ENCODE data around the gene EIF1AD. TPM values are rescaled to one million over a fixed set of nuclear protein-coding genes. Genes with fewer than 3 reads are reported as not detected.

EIF1AD gene
- total RNA-seq, 1 donor from 2014 or later = 29.0 TPM

DNA sequence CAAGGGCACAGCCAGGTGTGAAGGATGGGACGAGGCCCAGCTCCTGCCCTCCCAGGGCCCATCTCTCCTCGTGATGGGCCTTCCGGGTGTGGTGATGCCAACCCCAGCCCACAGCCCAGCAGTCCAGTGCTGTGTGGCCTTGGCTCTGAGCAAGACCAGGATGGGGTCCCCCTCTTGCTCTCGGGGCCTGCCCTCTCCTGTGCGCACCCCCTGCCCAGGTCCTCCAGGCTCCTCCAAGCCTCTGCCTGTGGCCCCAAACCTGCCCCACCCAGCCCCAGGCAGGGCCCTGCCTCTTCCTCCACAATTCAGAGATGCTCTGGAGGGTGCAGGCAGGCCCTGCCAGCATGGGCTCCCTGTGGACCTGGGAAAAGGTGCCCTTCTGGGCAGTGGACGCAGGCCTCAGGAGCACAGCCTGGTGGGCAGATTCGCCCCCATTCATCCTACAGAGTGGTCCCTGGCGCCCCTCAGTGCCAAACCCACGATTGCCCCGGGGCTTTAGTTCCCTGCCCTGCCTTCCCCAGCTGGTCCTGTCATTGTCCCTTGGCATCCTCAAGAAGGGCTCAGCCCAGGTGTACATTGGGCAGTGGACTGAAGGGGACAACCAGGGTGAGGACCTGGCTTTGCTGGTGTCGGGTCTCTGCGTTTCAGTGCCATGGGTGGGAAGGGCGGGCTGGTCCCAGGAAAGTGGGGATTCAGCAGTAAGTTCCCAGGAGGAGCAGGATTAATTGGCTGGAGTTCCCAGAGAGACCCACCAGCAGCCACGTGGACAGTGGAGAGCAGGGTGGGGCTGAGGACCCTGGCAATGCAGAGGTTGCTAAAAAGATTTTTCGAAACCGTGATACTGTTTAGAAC lies 19.8 kb downstream of the EIF1AD start:
- Histone ChIP-seq H3K36me3 (peaks cover 25% of the 10 kb centered on the region), H3K4me1 (no peaks in the 10 kb centered on the region), H3K9me3 (no peaks in the 10 kb centered on the region), H3K27ac (no peak overlapping the region), H3K4me3 (no peak overlapping the region), H3K27me3 (ENCODE audit: low read depth) (no peaks in the 10 kb centered on the region)
- intact Hi-C loops (cut with DNase I) = loop anchor here (10.0 kb wide), 1 partner anchor 97 kb away; the partner anchor contains the start of gene FIBP
- DNase-seq = no peak
- TF ChIP-seq, protein P1, sequence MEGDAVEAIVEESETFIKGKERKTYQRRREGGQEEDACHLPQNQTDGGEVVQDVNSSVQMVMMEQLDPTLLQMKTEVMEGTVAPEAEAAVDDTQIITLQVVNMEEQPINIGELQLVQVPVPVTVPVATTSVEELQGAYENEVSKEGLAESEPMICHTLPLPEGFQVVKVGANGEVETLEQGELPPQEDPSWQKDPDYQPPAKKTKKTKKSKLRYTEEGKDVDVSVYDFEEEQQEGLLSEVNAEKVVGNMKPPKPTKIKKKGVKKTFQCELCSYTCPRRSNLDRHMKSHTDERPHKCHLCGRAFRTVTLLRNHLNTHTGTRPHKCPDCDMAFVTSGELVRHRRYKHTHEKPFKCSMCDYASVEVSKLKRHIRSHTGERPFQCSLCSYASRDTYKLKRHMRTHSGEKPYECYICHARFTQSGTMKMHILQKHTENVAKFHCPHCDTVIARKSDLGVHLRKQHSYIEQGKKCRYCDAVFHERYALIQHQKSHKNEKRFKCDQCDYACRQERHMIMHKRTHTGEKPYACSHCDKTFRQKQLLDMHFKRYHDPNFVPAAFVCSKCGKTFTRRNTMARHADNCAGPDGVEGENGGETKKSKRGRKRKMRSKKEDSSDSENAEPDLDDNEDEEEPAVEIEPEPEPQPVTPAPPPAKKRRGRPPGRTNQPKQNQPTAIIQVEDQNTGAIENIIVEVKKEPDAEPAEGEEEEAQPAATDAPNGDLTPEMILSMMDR (IDR thresholded peaks at IDR 0.05) = no peak
- peak in 1 of 2 donors; percentile 16 for ATAC-seq

DNA sequence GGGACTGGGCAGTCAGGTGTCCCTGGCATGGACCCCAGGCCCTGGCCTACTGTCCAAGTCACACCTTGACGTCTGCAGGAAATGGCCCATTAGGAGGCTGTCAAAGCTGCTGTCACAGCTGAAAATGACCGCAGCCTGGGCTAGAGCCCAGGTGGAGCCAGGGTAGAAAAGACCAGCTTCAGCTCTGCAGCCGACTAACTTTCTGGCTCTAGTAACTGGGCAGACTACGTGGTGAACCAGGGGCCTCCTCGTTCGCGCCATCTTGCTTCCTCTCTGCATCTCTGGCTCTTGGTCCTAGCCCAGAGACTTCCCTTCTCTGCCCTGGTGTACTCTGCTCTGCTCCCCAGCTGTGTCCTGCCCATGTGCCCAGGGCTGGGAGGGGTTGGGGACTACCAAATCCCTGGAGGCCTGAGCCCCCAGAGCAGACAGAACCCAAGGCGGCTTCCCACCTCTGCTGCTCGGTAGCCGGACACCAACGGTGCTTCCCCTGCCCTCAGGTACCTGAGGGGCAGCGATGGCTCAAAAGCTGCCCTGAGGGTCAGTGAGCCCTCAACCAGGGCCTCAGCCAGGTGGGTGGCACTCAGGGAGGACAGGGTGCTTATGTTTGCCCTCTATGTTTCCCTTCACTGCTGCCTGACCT lies 20.7 kb downstream of the EIF1AD start:
- H3K4me3 ChIP-seq = no peak overlapping the region
- no peak overlapping the region for H3K27ac ChIP-seq
- H3K4me1 ChIP-seq = no peaks in the 10 kb centered on the region
- peaks cover 35% of the 10 kb centered on the region for H3K36me3 ChIP-seq
- H3K9me3 ChIP-seq = no peaks in the 10 kb centered on the region
- DNase-seq = no peak
- no peak for ATAC-seq
- TF ChIP-seq, protein P1 (IDR thresholded peaks at IDR 0.05) = no peak
- intact Hi-C loops (cut with DNase I) = loop anchor here (10.0 kb wide), 1 partner anchor 96 kb away; the partner anchor contains the start of gene FIBP
- no peaks in the 10 kb centered on the region for H3K27me3 ChIP-seq (ENCODE audit: low read depth)

DNA sequence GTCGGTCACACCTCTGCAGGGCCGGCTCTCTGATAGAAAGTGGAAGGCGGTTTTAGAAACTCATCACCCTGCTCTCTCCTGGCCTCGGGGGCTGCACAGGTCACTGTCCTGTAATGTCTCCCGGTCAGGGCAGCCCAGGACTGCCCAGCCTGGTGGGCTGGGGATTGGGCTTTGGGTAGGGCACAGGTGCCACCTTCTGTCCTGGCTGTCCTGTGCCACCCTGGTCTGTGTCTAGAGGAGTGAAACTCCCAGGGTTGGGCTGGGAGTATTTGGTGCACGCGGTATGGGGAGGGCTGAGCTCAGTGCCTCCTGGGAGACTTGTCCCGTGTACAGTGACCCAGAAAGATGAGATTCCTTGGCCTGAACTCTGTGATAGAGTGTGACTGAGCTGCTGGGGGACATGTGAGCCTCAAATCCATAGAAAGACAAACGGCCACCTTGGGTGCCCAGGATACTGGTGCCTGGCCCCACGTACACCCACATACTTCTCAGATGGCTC lies 22.6 kb downstream of the EIF1AD start:
- no peak overlapping the region for H3K4me3 ChIP-seq
- peak in 1 of 2 donors; percentile 3 for ATAC-seq
- H3K27me3 ChIP-seq (ENCODE audit: low read depth) = no peaks in the 10 kb centered on the region
- intact Hi-C loops (cut with DNase I) = no loop called here
- H3K36me3 ChIP-seq = peaks cover 47% of the 10 kb centered on the region
- no peak for DNase-seq
- TF ChIP-seq, protein P1 (IDR thresholded peaks at IDR 0.05) = no peak
- no peak overlapping the region for H3K27ac ChIP-seq
- H3K4me1 ChIP-seq = no peaks in the 10 kb centered on the region
- H3K9me3 ChIP-seq = no peaks in the 10 kb centered on the region

DNA sequence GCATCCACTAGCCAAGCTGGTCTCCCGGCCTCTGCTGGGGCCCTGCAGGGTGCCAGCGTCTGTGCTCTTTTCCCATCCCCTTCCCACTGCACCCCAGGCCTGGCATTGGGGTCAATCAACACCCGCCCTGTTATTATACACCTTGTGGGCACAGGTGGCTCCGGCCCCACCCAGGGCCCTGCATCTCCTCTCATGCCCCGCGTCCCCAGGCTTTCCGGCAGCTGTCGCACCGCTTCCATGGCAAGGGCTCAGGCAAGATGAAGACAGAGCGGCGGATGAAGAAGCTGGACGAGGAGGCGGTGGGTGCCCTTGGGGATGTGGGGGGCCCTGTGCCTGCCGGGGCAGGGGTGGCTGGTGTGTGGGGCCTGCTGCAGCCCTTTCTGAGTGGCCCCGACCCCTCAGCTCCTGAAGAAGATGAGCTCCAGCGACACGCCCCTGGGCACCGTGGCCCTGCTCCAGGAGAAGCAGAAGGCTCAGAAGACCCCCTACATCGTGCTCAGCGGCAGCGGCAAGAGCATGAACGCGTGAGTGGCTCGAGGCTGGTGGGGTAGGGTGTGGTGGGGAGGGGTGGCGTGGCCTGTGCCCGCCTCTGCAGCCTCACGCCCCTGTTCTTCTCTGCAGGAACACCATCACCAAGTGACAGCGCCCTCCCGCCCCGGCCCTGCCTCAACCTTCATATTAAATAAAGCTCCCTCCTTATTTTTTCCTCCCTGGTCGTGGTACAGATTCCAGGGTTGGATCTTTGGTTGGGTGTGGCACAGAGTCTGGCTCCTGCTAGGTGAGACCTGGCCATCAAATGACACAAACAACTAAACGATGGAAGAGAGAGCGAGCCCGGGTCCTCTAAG lies 23.3 kb downstream of the EIF1AD start:
- no peak overlapping the region for H3K4me3 ChIP-seq
- no peak for DNase-seq
- H3K27ac ChIP-seq = no peak overlapping the region
- H3K27me3 ChIP-seq (ENCODE audit: low read depth) = no peaks in the 10 kb centered on the region
- ATAC-seq = no peak
- intact Hi-C loops (cut with DNase I) = no loop called here
- TF ChIP-seq, protein P1 (IDR thresholded peaks at IDR 0.05) = no peak
- H3K9me3 ChIP-seq = no peaks in the 10 kb centered on the region
- H3K4me1 ChIP-seq = no peaks in the 10 kb centered on the region
- H3K36me3 ChIP-seq = peaks cover 52% of the 10 kb centered on the region

Measured in lower lobe of right lung (tissue), 2 donors.